ENCODE data around the gene TMED1. TPM values are rescaled to one million over a fixed set of nuclear protein-coding genes. Genes with fewer than 3 reads are reported as not detected.
"Not testable (repeated sequence)": the region's sequence is repeated elsewhere in the genome, so short reads cannot be mapped to it uniquely, and the experiment has no call there.

TMED1 gene, protein sequence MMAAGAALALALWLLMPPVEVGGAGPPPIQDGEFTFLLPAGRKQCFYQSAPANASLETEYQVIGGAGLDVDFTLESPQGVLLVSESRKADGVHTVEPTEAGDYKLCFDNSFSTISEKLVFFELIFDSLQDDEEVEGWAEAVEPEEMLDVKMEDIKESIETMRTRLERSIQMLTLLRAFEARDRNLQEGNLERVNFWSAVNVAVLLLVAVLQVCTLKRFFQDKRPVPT
- 10 to 100 TPM; 18.8 to 19.1 TPM for total RNA-seq

DNA sequence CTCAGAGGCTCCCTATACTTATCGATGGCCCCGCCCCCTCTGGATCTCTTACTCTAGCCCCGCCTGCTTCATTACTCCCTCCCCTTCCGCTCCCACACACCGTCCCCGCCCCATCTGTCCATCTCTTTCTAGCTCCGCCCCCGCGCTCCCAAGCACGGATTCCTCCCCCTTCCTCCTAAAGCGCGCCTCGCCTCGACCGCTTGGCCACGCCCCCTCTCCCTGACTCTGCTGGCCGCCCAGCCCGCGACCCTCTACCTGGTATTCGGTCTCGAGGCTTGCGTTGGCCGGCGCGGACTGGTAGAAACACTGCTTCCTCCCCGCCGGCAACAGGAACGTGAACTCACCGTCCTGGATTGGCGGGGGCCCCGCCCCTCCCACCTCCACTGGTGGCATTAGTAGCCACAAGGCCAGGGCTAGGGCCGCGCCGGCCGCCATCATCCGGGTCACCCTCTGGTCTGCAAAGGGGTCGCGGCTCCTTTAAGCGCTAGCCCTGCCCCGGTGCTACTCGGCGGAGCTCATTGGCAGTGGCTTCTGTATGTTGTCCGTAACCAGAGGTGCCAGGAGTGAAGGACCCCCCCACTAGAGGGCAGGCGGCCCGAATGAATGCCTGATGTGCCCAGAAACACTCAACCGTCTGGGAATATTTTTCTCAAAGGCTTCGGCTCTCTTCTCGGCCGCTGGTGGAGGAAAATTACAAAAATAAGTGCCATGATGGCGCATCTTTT is at the start of gene TMED1:
Gene TMED1 (minus strand): TSS at position 459 of the 725 bp plus-strand sequence. CDS start 21 bp downstream, at position 438.
- Mint-ChIP-seq H3K4me3 (peak within 1 kb of the TSS; percentile 94), H3K4me1 (ENCODE audit: low read depth) (peaks cover 15% of the 10 kb centered on the region), H3K27ac (peak within 1 kb of the TSS; percentile 99), H3K9me3 (peaks cover 7% of the 10 kb centered on the region), H3K36me3 (peaks cover 9% of the 10 kb centered on the region), H3K27me3 (no peaks in the 10 kb centered on the region)
- DNase-seq = peak; percentile 98
- POLR2A ChIA-PET = interaction anchor here (0.5 to 2.0 kb wide), 9 partner anchors 12 to 125 kb away, joined by 3 to 5 read pairs (median 3); partner anchors contain the start of genes DNM2 and SMARCA4
- intact Hi-C loops (cut with micrococcal nuclease) = loop anchor here (1.0 to 5.0 kb wide), 9 partner anchors 35 to 269 kb away; partner anchors contain the start of genes CARM1, CDKN2D, ILF3 and KRI1
- CTCF ChIA-PET = interaction anchor here (0.6 to 4.5 kb wide), 12 partner anchors 18 to 255 kb away, joined by 3 to 49 read pairs (median 4); partner anchors contain the start of genes DNM2 and QTRT1

DNA sequence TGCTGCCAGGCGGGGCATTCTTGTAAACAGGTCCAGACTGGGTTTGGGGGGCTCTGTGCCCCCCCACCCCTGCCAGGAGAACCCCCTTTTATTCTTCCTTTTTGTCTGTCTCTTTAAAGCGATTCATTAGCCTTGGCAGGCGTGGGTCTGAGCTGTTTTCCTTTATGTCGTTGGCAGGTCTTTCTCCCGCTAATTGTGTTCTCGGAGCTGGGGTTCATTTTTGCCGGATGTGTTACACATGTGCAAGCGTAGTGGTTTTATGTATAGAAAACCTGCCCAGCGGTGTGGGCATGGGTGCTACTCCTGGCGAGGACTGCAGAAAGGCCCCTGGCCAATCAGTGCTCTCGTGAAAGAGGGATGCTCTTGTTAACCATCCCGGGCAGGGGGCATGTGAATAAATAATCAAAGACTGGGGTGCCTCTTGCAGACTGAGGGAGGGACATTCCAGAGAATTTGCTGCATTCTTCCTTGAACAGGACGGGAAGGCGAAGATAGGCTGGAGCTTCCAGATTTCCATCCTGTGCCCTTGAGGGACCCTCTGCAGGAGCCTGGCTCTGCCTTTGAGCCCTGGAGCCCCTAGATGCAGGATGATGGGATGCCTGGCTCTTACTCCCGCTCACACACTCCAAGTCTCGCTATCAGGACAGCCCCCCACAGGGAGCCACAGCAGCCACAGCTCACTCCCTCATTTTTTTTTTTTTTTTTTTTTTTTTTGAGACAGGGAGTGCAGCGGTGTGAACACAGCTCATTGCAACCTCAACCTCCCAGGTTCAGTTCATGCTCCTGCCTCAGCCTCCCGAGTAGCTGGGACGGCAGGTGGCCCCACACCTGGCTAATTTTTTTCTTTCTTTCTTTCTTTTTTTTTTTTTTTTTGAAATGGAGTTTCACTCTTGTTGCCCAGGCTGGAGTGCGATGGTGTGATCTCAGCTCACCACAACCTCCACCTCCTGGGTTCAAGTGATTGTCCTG is 49.5 kb upstream of the TMED1 start:
- ChIA-PET POLR2A (no interaction called here), CTCF (interaction anchor here (0.6 kb wide), 1 partner anchor 313 kb away, joined by 3 read pairs; no protein-coding TSS in a partner anchor)
- no peak overlapping the region for H3K4me3 Mint-ChIP-seq

DNA sequence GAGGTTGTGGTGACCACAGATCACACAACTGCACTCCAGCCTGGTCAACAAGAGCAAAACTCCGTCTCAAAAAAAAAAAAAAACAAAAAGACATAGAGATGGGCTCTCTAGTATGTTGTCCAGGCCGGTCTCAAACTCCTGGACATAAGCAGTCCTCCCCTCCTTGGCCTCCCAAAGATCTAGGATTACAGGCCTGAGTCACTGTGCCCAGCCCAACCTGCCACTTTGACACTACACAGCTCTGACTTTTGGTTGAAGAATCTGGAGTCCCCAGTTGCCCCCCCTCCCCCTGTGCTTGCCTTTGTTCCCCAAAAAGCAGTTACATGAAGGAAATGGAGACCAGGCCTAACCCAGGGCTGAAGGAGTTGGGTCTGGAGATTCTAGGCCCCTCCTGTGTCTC is 48.3 kb upstream of the TMED1 start:
- no peak for DNase-seq
- H3K27me3 Mint-ChIP-seq = no peaks in the 10 kb centered on the region
- H3K36me3 Mint-ChIP-seq = peaks cover 3% of the 10 kb centered on the region
- intact Hi-C loops (cut with micrococcal nuclease) = no loop called here
- no peak overlapping the region for H3K27ac Mint-ChIP-seq
- H3K9me3 Mint-ChIP-seq = no peaks in the 10 kb centered on the region
- ChIA-PET POLR2A (no interaction called here), CTCF (no interaction called here)
- no peak overlapping the region for H3K4me3 Mint-ChIP-seq
- peaks cover 6% of the 10 kb centered on the region for H3K4me1 Mint-ChIP-seq (ENCODE audit: low read depth)

More for the DNA sequence above, 49.5 kb upstream of the TMED1 start:
- Mint-ChIP-seq H3K27ac (no peak overlapping the region), H3K4me1 (ENCODE audit: low read depth) (peaks cover 2% of the 10 kb centered on the region), H3K27me3 (no peaks in the 10 kb centered on the region), H3K9me3 (no peaks in the 10 kb centered on the region), H3K36me3 (no peaks in the 10 kb centered on the region)
- DNase-seq = no peak
- intact Hi-C loops (cut with micrococcal nuclease) = no loop called here

DNA sequence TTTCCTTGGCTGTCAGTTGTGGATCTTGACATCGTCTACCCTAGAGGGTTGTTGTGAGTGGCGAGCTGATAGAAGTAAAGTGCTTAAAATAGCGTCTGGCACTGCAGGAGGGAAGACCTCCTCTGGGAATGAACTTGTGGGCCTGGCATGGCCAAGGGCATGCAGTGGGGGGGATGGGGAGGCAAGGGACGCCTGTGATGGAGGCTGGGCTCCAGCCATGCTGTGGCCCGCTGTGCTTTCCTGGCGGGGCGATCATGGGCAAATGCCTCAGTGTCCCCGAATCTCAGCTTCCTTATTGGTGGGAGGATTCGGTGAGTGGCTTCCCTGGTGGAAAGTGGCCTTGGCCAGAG is 46.1 kb upstream of the TMED1 start:
- POLR2A ChIA-PET = no interaction called here
- H3K4me1 Mint-ChIP-seq (ENCODE audit: low read depth) = peaks cover 20% of the 10 kb centered on the region
- H3K36me3 Mint-ChIP-seq = peaks cover 6% of the 10 kb centered on the region
- H3K27me3 Mint-ChIP-seq = no peaks in the 10 kb centered on the region
- no peak for DNase-seq
- CTCF ChIA-PET = interaction anchor here (0.6 to 1.3 kb wide), 3 partner anchors 11 to 166 kb away, joined by 3 to 4 read pairs (median 3); partner anchors contain the start of gene CARM1
- H3K9me3 Mint-ChIP-seq = no peaks in the 10 kb centered on the region
- H3K4me3 Mint-ChIP-seq = no peak overlapping the region
- H3K27ac Mint-ChIP-seq = no peak overlapping the region
- intact Hi-C loops (cut with micrococcal nuclease) = no loop called here

DNA sequence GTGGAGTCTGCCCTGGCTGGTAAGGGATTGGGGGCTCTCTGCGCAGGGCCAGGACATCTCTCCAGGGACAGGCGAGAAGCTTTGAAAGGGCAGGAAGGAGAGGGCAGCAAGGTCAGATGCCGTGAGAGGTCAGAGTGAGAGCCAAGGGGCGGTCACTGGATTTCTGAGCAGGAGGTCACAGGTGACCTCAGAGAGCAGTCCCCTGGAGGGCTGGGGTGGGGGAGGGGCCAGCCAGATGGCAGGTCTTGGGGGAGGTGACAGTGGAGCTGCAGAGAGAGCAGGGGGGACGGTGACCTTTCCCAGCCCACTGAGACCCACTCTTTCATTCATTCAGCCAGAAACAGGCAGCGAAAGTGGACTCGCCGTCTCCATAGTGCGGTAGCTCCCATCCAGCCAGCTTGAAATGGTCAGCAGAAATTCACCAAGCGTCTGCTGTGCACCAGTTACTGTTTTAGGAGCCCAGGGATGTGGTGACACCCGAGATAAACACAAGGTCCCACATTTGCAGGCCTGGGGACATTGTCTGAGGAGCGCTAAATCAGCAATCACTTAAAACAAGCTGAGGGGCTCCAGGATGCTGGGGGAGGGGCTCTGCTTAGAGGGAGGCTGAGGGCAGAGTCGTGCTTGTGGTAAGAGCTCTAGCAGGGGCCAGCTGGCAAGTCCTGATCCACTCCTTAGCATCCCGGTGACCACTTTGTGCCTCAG is 45.5 kb upstream of the TMED1 start:
- no peaks in the 10 kb centered on the region for H3K27me3 Mint-ChIP-seq
- no peak overlapping the region for H3K4me3 Mint-ChIP-seq
- H3K36me3 Mint-ChIP-seq = peaks cover 6% of the 10 kb centered on the region
- DNase-seq = no peak
- H3K4me1 Mint-ChIP-seq (ENCODE audit: low read depth) = peaks cover 25% of the 10 kb centered on the region
- ChIA-PET CTCF (interaction anchor here (0.6 to 1.3 kb wide), 6 partner anchors 10 to 166 kb away, joined by 3 to 4 read pairs (median 3); partner anchors contain the start of gene CARM1), POLR2A (no interaction called here)
- no peaks in the 10 kb centered on the region for H3K9me3 Mint-ChIP-seq
- H3K27ac Mint-ChIP-seq = no peak overlapping the region
- intact Hi-C loops (cut with micrococcal nuclease) = no loop called here

DNA sequence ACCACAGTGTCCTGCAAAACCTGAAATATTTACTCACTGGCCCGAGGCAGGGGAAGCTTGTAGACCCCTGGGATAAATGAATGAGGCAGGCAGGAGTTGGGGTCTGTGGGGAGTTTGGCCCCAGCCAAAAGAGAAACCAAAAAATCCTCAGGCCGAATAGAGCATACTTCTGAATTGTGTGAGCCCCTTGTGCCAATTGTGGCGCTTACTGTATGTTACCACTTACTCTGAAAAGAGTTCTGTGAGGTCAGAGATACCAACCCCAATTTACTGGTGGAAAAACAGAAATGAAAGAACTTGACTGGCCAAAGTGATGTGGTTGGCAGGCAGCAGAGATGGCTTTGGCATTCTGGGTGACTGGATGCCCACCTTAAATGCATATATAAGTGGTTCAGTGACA is 42.2 kb upstream of the TMED1 start:
- Mint-ChIP-seq H3K4me3 (no peak overlapping the region), H3K4me1 (ENCODE audit: low read depth) (peaks cover 30% of the 10 kb centered on the region), H3K9me3 (no peaks in the 10 kb centered on the region), H3K36me3 (peaks cover 9% of the 10 kb centered on the region), H3K27me3 (no peaks in the 10 kb centered on the region), H3K27ac (peak overlapping the region; percentile 81)
- CTCF ChIA-PET = interaction anchor here (1.3 to 2.7 kb wide), 3 partner anchors 14 to 58 kb away, joined by 3 to 16 read pairs (median 4); no protein-coding TSS in a partner anchor
- POLR2A ChIA-PET = no interaction called here
- no peak for DNase-seq
- intact Hi-C loops (cut with micrococcal nuclease) = loop anchor here (2.0 kb wide), 1 partner anchor 51 kb away; the partner anchor contains the start of genes TIMM29 and YIPF2

DNA sequence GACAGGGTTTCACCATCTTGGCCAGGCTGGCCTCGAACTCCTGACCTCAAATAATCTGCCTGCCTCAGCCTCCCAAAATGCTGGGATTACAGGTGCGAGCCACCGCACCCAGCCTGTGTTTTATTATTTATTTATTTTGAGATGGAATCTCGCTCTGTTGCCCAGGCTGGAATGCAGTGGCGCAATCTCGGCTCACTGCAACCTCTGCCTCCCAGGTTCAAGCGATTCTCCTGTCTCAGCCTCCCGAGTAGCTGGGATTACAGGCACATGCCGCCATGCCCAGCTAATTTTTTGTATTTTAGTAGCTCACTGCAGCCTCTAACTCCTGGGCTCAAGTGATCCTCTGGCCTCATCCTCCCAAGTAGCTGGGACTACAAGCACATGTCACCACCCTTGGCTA is 41.6 kb upstream of the TMED1 start:
- Mint-ChIP-seq H3K27ac (peak overlapping the region; percentile 81), H3K4me1 (ENCODE audit: low read depth) (peaks cover 36% of the 10 kb centered on the region)
- H3K36me3 Mint-ChIP-seq, H3K27me3 Mint-ChIP-seq, POLR2A ChIA-PET, DNase-seq, H3K4me3 Mint-ChIP-seq, H3K9me3 Mint-ChIP-seq: not testable (repeated sequence)
- intact Hi-C loops (cut with micrococcal nuclease) = loop anchor here (2.0 kb wide), 1 partner anchor 51 kb away; the partner anchor contains the start of genes TIMM29 and YIPF2
- CTCF ChIA-PET = interaction anchor here (1.3 to 2.7 kb wide), 3 partner anchors 13 to 59 kb away, joined by 3 to 16 read pairs (median 4); no protein-coding TSS in a partner anchor

DNA sequence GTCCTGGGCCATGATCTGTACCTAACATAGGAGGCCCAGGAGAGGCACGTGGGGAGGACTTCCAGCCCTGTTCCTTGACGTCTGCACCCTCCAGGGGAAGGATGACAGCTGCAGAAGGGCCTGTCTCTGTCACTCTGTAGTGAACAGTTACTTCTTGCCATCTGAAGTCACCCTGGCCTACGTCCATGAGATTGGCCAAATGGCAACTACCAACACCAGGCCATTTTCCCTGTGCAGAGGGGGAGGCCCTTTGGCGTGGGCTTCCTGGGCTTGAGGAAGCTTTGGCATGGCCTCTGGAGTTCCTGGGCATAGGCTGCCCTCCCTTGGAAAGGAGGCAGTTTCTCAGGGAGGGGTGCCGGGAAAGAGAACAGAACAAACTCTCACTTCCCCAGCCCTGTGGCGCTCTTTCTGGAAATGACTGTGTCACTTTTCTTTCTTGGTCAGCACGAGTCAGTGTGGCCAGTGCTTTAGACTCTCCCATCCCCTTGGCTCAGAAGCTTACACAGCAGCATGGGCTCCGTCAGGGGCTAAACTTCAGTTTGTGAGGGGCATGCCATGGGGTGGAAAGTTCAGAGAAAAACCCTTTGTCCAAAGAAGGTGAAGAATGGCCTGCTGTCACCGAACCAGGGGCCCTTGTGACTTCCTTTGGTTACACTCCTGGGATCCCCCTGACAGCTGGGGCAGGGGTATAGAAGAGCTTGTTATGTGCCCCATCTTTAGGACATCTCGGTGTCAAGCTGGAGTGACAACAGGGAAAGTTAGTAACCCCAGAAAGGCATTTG is 40.6 kb upstream of the TMED1 start:
- CTCF ChIA-PET = interaction anchor here (1.7 to 2.7 kb wide), 2 partner anchors 13 to 16 kb away, joined by 3 to 16 read pairs; no protein-coding TSS in a partner anchor

DNA sequence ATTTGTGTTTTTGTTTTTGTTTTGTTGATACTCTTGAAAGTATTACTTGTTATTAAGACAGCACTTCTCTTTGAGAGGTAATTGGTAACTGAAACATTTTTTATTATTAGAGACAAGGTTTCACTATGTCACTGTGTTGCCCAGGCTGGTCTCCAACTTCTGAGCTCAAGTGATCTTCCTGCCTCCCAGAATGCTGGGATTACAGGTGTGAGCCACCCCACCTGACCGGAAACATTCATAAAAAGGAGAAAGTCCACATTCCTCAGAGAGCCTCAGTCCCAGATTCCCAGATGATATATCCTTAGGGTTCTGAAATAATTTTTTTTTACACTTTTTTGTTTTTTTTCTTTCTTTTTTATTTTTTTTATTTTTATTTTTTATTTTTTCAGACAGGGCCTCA is 38.0 kb upstream of the TMED1 start:
- Mint-ChIP-seq H3K27ac (no peak overlapping the region), H3K36me3 (peaks cover 4% of the 10 kb centered on the region), H3K27me3 (no peaks in the 10 kb centered on the region), H3K4me3 (no peak overlapping the region), H3K9me3 (no peaks in the 10 kb centered on the region), H3K4me1 (ENCODE audit: low read depth) (peaks cover 39% of the 10 kb centered on the region)
- intact Hi-C loops (cut with micrococcal nuclease) = loop anchor here (5.0 kb wide), 1 partner anchor 77 kb away; no protein-coding TSS in a partner anchor
- CTCF ChIA-PET = interaction anchor here (2.0 kb wide), 1 partner anchor 10 kb away, joined by 10 read pairs; no protein-coding TSS in a partner anchor
- POLR2A ChIA-PET = no interaction called here
- DNase-seq = no peak

More for the DNA sequence above, 40.6 kb upstream of the TMED1 start:
- intact Hi-C loops (cut with micrococcal nuclease) = no loop called here
- Mint-ChIP-seq H3K36me3 (peaks cover 9% of the 10 kb centered on the region), H3K4me3 (no peak overlapping the region), H3K4me1 (ENCODE audit: low read depth) (peaks cover 38% of the 10 kb centered on the region), H3K27me3 (no peaks in the 10 kb centered on the region), H3K27ac (peak overlapping the region; percentile 52), H3K9me3 (no peaks in the 10 kb centered on the region)
- DNase-seq = peak; percentile 40
- POLR2A ChIA-PET = no interaction called here

DNA sequence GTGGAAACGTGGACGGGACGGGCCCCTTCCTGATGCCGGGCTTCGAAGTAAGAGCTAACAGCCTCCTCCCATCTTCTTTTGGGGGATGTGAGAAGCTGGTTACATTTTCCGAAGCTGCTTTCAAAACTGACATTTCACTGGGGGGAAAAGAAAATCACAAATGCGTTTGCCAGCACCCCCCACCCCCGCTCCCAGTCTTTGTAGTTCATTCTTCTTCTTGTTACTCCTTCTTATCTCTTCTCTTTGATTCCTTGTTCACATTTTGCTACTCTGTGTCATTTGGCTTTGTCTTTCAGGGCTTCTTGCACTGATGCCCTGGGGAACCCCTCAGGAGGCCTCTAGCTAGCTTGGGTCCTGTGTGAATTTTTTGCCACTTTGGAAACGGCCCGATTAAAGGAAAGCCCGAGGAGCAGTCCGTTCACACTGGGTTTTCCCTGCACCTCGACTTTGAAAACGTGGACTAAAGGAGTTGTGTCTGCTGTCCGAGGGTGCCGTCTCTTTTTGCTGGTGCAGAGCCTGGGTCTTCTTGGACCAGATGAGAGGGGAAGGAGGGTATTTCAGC is 36.6 kb upstream of the TMED1 start:
- ChIA-PET CTCF (interaction anchor here (0.9 to 4.1 kb wide), 10 partner anchors 8 to 217 kb away, joined by 3 to 30 read pairs (median 4); partner anchors contain the start of genes DNM2 and LDLR), POLR2A (interaction anchor here (1.1 kb wide), 2 partner anchors 171 to 217 kb away, joined by 3 to 4 read pairs; partner anchors contain the start of gene LDLR)
- Mint-ChIP-seq H3K9me3 (no peaks in the 10 kb centered on the region), H3K4me3 (peak overlapping the region; percentile 79), H3K27ac (peak overlapping the region; percentile 55), H3K27me3 (no peaks in the 10 kb centered on the region), H3K4me1 (ENCODE audit: low read depth) (peaks cover 33% of the 10 kb centered on the region), H3K36me3 (peaks cover 3% of the 10 kb centered on the region)
- intact Hi-C loops (cut with micrococcal nuclease) = loop anchor here (5.0 kb wide), 1 partner anchor 75 kb away; no protein-coding TSS in a partner anchor
- DNase-seq = peak; percentile 50

Data from activated CD4-positive, alpha-beta memory T cell treated with anti-CD3 and anti-CD28 coated beads for 36 hours (primary cell).